ENCODE results near the gene CAMK2B.

The CAMK2B gene

GRCh38 chr7:44309271-44310091, 15.9 kb downstream of the CAMK2B start:
- DNase-seq (ENCODE audit: low read depth in 2 of 2), result no peak

- no peak for DNase-seq (ENCODE audit: low read depth in 2 of 2)
Observed at GRCh38 chr7:44308596-44309270, 16.7 kb downstream of the CAMK2B start.

GRCh38 chr7:44307905-44308595, 17.3 kb downstream of the CAMK2B start:
- DNase-seq (ENCODE audit: low read depth in 2 of 2), result no peak

- DNase-seq (ENCODE audit: low read depth in 2 of 2), result no peak
Observed at GRCh38 chr7:44307301-44307900, 18.0 kb downstream of the CAMK2B start.

- DNase-seq (ENCODE audit: low read depth in 2 of 2), result no peak
Observed at GRCh38 chr7:44306606-44307005, 18.8 kb downstream of the CAMK2B start.

- no peak for DNase-seq (ENCODE audit: low read depth in 2 of 2)
Observed at GRCh38 chr7:44305564-44306507, 19.6 kb downstream of the CAMK2B start.

- DNase-seq (ENCODE audit: low read depth in 2 of 2), result no peak
Observed at GRCh38 chr7:44294325-44295069, 30.9 kb downstream of the CAMK2B start.

GRCh38 chr7:44293561-44294324, 31.7 kb downstream of the CAMK2B start:
- DNase-seq (ENCODE audit: low read depth in 2 of 2), result no peak

- no peak for DNase-seq (ENCODE audit: low read depth in 2 of 2)
Observed at GRCh38 chr7:44292876-44293560, 32.4 kb downstream of the CAMK2B start.

GRCh38 chr7:44292420-44292817, 33.0 kb downstream of the CAMK2B start:
- DNase-seq (ENCODE audit: low read depth in 2 of 2), result no peak

GRCh38 chr7:44291733-44292419, 33.5 kb downstream of the CAMK2B start:
- DNase-seq (ENCODE audit: low read depth in 2 of 2), result no peak

GRCh38 chr7:44291066-44291732, 34.2 kb downstream of the CAMK2B start:
- DNase-seq (ENCODE audit: low read depth in 2 of 2), result no peak

- no peak for DNase-seq (ENCODE audit: low read depth in 2 of 2)
Observed at GRCh38 chr7:44290252-44290620, 35.2 kb downstream of the CAMK2B start.

GRCh38 chr7:44289341-44290251, 35.8 kb downstream of the CAMK2B start:
- DNase-seq (ENCODE audit: low read depth in 2 of 2), result no peak

- no peak for DNase-seq (ENCODE audit: low read depth in 2 of 2)
Observed at GRCh38 chr7:44288811-44289340, 36.5 kb downstream of the CAMK2B start.

GRCh38 chr7:44288381-44288685, 37.1 kb downstream of the CAMK2B start:
- DNase-seq (ENCODE audit: low read depth in 2 of 2), result no peak

All from stimulated activated CD8-positive, alpha-beta memory T cell treated with anti-CD3 and anti-CD28 coated beads, Interleukin-7, amount 100 ng/mL, for 1 hour (primary cell).